Stimulated activated CD4-positive, alpha-beta T cell treated with anti-CD3 and anti-CD28 coated beads, Interleukin-2, amount 100 ng/mL, for 48 hours (primary cell): ENCODE results near the gene DNAJC11.

Experiments used
- DNase-seq, 2 donors: peaks; one replicate each; pipeline ENCODE4 v3.0.0-alpha.2; 2020

Gene DNAJC11

GRCh38 chr1:6599141-6599975, 102.3 kb downstream of the DNAJC11 start:
- peak in 1 of 2 donors; percentile 32 for DNase-seq

- DNase-seq, result no peak
Observed at GRCh38 chr1:6597777-6598131, 103.9 kb downstream of the DNAJC11 start.

DNA sequence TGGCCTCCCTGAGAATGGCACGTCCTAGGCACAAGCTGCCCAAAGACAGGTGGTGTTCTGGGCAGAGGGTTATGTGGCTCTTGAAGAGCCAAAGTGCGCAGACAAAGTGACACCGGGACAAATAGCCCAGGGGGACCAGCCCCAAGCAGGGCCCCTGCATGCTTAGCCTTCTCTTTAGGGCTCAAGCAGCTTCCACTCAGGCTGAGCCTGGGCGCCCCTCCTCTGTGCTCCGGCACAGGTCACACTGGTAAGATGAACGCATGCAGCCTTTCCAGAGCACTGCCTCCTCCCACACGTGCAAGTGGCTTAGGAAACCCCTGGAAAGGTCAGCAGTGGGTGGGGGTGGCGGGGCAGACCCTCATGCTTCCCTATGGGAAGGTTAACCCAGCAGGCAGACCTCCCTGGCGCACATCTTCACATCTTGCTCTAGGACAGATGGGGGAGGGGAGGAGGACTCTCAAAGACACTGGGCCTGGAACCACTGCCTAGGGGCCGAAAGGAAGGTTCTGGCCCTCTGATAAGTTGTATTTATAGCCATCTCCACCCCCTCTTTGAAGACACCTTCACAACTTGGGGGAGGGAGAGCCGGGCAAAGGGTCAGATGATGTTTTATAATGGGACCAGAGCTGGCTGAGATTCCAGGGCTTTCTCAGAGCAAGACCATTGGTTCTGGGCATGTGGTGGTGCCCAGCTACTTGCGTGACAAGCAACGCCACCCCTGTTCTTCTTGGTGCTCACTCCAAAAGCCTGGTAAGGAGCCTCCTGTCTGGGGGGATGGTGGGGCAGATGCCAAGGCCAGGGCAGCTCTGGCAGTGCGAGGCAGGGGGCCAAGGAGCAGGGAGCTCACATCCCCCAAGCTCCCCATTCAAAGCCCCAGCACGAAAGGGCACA, 104.5 kb downstream of the DNAJC11 start:
- DNase-seq, result no peak

DNA sequence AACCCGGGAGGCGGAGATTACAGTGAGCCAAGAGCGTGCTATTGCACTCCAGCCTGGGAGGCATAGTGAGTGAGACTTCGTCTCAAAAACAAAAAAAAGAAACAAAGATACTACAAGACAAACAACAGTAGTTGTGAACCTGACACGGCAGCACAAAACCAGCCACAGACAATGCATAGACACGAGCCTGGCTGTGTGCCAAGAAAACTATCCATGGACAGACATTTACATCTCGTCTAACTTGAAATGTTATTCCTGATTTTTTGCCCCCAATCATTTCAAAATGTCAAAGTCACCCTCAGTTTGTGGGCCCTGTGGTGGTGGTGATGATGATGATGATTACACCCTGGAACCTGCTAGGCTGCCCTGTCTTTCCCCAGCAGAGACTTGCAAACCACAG, 105.3 kb downstream of the DNAJC11 start:
- no peak for DNase-seq

GRCh38 chr1:6594977-6595740, 106.5 kb downstream of the DNAJC11 start:
- no peak for DNase-seq

DNA sequence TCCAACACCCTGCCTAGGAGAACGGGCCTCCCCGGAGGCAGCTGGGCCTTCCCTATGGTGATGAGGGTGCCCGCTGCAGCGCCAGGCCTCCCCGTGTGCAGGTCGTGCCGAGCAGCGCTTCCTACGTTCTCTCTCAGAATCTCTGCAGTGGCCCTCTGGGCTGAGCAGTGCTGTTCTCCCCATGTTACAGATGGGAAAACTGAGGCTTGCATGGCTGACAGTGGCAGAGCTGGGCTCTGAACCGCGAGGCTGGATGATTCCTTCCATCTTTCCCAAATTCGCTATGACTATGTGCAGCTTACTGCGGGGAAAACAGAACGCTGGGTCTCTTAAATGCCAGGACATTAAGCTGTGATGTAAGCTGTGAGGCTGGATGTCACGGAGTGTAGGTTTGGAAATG, 107.8 kb downstream of the DNAJC11 start:
- DNase-seq, result no peak

DNA sequence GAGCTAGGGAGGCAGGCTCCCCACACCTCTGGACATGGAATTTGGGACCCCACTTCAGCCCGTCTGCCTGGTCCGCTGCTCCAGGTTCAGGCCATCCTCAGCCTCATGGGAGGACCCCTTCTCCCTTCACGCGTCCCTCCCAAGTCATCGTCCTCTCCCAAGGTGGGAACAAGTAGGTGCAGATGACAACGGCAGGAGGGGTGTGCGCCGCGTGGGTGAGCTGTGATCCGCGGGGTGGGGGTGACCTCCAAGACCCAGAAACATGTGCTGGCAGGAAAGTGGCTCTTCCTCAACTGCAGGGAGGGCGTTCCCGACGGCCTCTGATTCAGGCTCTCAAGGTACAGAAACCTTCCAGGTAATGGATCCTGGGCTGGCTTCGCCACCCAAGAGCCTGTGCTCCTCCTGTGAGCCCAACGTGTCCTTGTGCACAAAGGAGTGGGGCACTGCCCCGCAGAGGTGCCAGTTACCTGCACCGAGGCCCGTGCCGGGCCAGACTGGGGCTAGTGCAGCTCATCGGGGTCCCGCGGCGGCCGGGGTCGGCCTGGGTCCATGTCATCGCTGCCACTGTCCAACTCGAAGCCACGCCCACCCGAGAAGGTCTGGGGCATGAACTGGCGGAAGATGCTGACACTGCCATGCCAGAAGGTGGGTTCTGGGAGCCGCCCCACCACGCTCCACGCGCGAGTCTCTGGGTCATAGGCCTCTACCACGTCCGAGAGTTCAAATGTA, 108.6 kb downstream of the DNAJC11 start:
- DNase-seq, result no peak

DNA sequence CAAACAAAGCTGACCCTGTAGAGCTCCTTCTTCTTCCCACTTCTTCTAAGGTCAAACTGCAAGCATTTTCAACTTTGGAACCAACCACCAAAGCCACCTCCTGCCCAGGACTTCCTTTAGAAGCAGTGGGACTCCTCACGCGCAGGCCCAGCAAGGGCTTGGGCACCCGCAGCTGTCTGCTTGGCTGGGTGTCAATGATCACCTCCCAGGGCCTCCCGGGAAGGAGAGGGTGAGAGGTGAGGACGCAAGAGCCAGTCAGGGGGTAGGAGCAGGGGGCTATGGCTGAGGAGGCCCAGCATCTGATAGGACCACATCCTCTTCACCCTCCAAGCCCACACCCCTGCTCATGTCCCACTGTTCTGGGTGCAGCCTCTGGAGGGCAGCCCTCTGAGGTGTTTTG, 109.2 kb downstream of the DNAJC11 start:
- DNase-seq, result no peak

DNA sequence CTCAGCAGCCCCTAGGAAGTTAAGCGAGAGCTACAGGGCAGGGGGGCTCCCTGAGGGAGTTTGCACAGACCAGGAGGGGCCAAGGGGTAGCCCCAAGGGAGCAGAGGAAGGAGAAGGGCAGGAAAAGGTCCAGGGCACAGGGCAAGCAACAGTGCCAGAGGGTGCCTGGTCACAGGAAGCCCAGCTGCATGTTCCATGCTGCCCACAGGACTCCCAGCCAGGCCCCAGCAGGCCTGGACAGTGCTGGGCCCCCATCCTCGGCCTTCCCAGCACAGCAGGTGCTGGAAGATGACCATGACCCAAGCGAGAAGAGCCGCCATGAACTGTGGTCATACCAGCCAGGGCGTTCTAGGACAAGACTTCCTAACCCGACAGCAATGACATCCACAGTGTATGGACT, 110.0 kb downstream of the DNAJC11 start:
- DNase-seq, result no peak

- no peak for DNase-seq
Observed at GRCh38 chr1:6591222-6591621, 110.4 kb downstream of the DNAJC11 start.

DNA sequence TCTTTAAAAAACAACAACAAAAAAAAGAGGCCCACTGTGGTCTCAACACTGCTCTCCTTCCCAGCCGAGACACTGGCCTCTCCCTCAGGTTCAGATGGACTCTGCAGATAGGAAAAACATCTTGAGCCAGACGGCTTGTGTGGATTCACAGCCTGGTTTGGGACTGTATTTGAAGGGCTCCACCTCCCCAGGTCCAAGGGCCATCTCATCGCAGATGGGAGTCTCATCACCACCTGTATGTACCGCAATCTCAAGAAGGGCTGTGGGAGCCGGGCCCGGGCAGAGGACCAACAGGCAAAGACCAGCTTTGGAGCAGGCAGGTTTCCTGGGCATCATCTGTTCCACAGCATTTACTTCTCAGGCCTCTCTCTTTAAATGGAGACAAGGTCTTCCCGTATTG, 111.6 kb downstream of the DNAJC11 start:
- no peak for DNase-seq

GRCh38 chr1:6588893-6589520, 112.6 kb downstream of the DNAJC11 start:
- no peak for DNase-seq

DNA sequence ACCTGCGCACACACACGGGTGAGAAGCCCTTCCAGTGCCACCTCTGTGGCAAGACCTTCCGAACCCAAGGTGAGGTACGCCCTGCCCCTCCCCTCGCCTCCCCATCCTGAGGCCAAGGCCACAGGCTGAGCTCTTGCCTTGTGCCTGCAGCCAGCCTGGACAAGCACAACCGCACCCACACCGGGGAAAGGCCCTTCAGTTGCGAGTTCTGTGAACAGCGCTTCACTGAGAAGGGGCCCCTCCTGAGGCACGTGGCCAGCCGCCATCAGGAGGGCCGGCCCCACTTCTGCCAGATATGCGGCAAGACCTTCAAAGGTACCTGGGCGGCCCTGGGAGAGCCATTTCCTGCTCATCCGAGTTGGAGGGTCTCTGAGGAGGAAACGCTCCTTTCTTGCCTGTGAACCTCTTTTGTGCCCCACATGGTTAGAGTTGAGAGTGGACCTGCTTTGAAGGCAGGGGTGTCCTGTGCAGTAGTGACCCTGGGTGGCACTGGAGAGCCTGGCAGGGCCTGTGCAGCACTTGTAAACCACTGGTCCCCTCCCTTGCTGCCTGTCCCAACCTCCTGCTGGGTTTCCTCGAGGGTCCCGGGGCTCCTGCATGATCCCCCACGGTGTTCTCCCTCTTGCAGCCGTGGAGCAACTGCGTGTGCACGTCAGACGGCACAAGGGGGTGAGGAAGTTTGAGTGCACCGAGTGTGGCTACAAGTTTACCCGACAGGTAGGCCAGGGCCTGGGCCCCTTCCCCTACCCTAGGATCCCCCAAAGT, 113.3 kb downstream of the DNAJC11 start:
- no peak for DNase-seq

DNA sequence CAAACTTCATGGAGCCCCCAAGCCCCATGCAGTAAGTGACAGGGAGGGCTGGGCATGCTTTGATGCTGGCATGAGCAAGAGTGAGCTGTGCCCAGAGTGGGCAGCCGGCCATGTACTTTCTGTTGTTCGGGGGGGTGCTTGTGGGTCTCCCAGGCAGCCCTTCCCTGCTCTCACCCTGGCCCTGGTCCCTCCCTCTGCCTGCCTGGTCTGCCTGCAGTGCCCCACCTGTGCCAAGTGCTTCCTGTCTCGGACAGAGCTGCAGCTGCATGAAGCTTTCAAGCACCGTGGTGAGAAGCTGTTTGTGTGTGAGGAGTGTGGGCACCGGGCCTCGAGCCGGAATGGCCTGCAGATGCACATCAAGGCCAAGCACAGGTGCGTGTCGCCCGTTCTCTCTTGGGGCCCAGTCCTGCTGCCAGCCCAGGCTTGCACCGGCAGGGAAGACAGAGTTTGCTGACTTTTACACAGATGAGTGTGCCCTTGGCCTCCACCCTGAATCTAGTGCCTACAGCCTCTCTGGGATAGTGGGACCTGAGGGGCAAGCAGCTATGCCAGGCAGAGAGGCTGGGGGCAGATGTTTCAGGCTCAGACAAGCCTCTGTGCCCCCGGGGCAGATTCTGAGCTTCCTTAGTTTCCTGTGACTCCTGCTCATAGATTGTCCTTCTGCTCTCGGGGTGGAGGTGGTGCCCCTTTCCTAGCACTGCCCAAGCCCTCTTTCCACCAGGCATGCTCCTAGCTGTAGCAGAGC, 114.2 kb downstream of the DNAJC11 start:
- no peak for DNase-seq

DNA sequence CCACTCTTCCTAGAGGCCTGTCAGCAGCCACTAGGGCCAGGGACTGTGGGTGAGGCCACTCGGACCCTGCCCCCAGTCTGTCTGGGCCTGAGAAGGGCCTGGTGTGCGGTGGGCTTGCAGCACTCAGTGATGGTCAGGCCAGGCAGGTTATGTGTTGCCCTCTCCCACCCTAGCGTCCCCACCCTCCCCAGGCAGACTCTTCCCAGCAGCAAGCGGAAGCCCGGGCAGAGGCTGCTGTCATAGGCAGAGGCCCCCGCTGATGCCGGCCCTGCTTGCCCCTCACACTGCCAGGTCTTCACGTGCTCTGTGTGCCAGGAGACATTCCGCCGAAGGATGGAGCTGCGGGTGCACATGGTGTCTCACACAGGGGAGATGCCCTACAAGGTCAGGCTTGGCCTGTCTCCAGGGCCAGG, 115.2 kb downstream of the DNAJC11 start:
- DNase-seq, result no peak

- no peak for DNase-seq
Observed at GRCh38 chr1:6585841-6586240, 115.8 kb downstream of the DNAJC11 start.

DNA sequence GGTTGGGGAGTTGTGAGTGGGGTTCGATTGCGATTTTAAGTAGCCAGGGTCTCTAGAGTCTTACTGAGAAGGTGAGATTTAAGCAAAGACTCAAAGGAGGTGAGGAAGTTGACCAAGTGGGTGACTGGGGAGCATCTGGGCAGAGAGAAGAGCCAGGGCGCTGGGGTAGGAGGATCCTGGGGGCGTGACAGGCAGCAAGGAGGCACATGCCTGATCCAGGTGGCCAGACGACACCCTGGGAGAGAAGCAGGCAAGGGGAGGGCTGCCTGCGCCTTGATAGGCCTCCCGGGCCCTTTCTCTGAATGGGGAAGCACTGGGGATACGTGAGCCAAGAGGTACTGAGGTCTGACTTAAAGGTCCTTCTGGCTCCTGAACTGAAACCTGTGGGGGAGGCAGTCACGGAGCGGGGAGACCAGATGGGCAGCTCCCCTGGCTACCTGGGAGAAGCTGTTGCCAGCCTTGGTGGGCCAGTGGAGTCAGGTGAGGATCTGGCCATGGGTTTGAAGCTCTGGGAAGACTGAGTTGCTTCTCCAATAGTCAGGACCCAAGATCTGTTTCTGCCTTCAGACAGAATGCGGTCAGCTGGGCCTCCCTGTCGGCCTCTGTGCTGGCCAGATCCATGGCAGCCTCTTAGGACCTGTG, 116.4 kb downstream of the DNAJC11 start:
- no peak for DNase-seq
